ENCODE measurements around the gene RASGRF2.
"Not testable (repeated sequence)": the region's sequence is repeated elsewhere in the genome, so short reads cannot be mapped to it uniquely, and the experiment has no call there.

RASGRF2 gene

GRCh38 chr5:80985600-80986228 is 25.6 kb downstream of the RASGRF2 start:
- no peak for DNase-seq

GRCh38 chr5:80986382-80986781 is 26.2 kb downstream of the RASGRF2 start:
- DNase-seq: no peak

- DNase-seq: no peak
Observed at GRCh38 chr5:80987078-80987766, 27.1 kb downstream of the RASGRF2 start.

GRCh38 chr5:80988419-80988935 is 28.3 kb downstream of the RASGRF2 start:
- no peak for DNase-seq

DNA sequence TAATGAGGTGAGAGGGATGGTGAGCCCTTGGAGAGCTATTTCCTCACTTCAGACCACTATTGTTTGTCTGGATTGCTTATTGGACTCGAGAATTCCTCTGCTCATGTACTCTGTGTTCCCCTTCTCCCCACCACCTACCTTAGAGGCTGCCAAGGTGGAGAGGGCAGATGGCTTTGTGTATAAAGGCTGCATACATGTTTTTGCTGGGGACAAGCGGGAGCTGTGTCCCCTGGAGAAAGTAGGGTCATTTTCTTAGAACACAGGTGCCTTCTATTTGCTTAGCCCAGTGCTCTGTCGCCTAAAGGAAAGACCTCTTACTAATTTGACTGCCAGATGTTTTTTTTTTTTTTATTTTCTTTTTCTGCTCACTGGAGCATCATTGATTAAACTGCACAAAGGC is 29.7 kb downstream of the RASGRF2 start:
- DNase-seq: no peak

- DNase-seq: no peak
Observed at GRCh38 chr5:80990527-80990926, 30.4 kb downstream of the RASGRF2 start.

DNA sequence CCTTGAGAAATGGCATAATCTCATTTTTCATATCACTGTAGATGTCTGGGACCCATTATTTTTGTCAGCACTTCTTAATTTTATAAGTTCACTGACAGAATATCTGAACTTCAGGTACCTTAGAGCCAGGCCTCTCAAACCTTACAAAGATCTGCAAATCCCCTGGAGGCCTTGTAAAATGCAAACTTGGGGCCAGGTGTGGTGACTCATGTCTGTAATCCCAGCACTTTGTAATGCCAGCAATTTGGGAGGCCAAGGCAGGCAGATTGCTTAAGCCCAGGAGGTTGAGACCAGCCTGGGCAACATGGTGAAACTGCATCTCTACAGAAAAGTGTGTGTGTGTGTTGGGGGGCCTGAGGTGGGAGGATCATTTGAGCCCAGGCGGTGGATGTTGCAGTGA is 30.8 kb downstream of the RASGRF2 start:
- no peak for DNase-seq

DNA sequence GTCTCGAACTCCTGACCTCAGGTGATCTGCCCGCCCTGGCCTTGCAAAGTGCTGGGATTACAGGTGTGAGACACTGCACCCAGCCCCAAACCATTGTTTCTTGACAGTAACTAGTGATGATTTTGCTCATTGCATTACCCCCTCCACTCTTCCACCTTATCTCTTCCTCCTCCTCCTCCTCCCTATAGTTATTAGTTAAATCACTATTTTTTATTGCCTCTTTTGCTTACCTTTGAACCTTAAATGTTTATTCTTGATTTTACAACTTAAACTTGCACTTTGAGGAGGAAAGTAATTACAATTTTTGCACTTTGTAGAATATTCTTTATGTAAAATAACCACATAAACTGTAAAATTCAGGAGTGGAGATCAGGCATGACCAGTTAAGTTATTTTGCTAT is 35.7 kb downstream of the RASGRF2 start:
- DNase-seq: no peak

DNA sequence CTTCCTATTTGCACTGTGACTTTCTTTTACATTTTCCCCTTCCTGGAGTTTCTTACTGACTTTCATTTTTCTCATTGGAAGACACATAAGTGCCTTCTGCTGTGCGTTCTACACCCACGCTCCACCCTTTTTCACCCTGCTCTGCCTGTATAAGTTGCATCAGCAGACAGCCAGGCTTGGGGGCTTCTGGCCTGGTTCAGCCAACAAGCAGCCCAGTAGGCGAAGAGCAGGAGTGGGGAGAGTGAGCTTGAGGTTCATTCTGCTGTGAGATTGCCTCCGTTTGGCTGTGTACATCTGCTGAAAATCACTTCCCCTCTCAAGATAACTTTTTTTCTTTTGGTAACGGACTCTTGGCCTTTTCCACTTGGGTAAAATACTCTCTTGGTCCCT is 38.4 kb downstream of the RASGRF2 start:
- no peak for DNase-seq

DNA sequence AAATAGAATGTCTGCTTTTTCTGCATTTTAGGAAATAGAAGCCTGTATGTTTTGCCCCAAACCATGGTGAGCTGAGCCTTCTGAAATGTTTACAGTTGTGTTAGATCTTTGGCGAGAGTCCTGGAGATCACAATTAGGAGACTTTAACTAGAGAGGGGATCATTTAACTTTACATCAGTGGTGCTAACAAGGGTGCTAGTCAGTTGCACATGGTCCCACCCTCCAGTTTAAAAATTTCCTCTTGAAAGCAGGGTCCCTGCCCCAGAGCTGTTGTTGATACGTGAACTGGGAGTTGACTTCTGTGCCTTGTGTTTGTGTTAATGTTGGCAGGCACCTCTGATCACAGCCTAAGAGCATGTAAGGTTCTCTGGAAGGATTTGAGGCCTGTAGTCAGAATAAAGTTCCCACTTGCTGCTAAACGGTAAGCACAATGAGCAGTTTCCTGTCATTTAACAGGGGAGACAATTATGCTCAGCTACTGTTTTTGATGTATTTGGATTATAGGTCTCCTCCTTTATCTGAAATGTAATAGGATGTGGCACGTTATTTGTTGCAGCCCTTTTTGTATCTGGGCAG is 43.7 kb downstream of the RASGRF2 start:
- DNase-seq: no peak

DNA sequence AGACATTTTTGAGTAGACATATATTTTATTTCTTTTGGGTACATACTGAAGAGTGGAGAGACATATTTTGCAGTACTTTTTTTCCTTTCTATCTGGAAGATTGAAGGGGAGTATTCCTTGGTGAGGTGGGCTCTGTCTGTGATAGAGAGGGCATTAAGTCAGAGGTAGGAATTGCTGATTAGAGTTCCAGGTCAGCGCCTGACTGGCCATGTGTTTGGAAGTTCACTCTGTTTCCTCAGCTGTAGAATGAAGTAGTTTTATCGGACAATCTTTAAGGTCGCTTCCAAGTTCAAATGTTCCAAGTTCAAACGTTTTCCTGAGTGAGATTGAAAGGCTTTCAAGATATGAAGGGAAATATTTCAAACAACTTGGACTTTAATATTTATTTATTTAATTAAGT is 45.5 kb downstream of the RASGRF2 start:
- no peak for DNase-seq

DNA sequence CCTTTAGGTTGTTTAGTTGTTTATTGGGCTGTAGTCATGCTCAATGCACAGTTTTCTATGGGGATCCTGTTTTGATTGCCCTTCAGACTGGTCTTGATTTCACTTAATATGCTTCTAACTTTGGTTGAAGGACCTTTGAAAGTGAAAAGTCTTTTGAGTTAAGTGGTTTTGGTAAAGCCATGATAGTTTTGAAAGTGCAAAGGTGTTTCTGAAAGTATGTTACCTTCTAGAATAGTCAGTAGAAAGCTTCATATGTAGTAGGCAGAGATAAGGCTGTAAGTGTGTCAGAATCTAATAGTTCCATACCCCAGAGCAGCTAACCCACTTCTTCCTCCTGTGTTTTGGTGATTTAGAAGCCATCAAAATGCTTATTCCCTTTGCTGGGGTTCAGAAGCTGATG is 46.1 kb downstream of the RASGRF2 start:
- no peak for DNase-seq

DNA sequence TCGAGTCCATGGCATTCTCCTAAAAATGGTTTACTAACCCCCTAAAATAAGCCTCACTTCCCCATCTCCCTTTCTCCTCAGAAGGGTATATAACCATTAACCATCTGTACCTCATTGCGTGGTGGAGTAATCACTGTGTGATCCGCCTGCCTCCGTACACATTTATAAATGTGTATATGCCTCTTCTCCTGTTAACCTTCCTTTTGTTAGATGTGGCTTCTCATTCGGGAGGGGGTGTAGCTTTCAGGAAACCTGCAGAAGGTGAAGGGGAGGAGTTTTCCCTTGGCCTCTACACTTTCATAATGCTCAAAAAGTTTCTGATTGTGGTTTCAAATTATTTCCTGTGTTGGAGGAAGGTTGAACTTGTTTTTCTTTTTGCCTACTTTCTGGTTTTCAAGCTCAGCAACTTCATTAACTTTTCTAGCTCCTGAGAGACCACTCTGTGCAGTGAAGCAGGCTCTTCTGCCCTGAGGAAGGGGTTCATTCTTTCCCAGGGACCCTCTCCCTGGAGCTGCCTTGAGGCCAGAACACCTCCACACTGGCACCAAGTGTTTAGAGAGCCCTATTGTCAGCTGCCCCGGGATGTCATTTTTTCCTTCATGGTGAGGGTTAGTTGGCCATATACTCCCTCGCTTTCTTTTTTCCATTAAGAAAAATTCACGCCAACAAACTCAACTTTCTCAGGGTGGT is 46.9 kb downstream of the RASGRF2 start:
- no peak for DNase-seq

- no peak for DNase-seq
Observed at GRCh38 chr5:81007637-81008027, 47.5 kb downstream of the RASGRF2 start.

DNA sequence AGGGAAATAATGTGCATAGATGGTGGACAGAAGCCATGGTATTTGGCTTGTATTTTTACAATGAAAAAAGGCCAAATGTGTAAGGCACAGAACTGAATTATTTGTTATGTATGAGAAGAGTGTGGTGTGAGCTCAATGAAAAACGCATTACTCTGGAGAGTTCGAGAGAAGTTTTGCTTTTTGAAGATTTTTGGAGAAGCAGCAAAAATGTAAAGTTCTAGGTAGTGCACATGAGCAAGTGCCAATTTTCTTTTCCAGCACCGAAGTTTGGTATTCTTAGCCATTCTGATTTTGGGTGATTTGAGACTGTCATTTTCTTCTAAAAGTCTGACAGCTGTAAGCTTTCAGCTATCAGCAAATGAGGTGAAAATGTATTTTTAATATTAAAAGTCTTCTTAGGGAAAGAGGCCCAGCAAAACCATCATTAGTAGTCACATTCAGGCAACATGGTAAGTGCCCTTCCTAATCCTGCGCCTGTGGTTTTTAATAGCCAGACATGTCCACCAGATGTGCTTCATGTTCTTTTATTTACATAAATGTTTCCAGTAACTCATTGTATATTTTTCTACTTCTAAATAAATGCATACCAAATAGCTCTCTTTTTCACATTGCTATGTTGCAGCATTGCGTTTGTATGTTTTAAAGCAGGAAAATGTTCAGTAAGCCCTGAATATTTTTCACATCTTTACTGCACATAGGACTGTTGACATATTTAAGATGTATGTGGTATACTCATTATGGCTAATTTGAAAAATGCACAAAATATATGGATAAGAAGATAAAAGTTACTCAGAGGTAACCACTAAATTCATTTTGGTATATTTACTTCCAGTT is 50.4 kb downstream of the RASGRF2 start:
- no peak for DNase-seq

DNA sequence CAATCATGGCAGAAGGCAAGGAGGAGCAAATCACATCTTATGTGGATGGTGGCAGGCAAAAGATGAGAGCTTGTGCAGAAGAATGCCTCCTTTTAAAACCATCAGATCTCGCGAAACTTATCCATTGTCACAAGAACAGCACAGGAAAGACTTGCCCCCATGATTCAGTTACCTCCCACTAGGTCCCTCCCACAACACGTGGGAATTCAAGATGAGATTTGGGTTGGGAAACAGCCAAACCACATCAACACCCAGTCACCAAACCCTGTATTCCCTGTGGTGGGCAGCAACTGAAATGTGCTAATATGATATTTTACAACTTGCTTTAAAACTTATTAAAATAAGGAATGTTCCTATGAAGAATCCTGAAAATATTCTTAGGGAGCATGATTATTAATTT is 54.2 kb downstream of the RASGRF2 start:
- DNase-seq: no peak

DNA sequence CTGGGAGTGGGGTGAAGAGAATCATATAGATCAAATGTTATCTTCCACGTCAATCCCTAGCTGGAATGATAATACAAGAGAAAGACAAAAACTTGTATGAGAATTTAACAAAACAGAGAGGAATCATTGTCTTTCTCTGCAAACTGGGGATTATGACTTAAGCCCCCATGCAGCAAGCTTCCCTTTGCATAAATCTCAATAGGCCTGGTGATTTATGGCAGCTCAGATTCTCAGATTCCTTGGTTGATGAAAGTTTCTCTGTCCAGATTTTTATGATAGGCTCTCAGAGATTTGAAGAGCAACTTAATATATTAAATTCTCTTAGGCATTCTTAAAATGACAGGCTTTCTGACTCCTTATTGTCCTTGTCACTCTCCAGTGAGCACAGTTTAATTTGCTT is 56.0 kb downstream of the RASGRF2 start:
- no peak for DNase-seq

DNA sequence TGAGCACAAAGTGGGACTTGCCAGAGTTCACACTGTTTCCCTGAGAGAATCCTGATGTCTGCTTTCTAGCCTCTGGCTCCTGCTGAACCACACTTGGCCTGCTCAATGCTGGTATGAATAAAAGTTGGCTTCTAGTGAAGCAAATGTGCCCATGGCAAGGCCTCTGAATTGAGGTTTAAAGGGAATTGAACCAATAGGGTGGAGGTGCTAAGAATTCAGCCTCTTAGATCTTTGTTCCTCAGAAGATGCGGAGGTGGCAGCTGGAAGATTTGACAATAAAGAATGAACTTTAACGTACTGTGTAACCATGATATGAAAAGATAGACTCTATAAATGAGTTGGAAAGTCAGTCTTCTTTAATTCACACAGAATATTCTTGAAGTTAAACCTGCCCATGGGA is 57.2 kb downstream of the RASGRF2 start:
- DNase-seq: no peak

GRCh38 chr5:81018608-81019007 is 58.4 kb downstream of the RASGRF2 start:
- not testable (repeated sequence) for DNase-seq

DNA sequence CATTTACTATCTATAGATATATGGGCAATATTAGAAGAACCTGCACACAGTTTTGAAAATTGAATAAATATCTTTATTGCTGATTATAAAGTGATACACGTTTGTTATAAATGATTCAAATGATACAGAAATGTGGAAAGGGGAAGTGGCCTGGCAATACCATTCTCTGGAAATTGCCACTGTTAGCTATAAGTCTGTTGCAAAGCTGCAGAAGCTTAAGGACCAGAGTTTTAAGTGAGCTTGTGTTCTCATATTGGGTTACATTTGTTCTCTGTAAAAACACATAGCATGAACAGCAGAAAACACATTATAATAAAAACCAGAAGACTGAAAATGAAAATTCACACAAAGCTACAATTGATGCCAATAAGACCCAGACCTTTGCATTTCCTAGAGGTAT is 59.6 kb downstream of the RASGRF2 start:
- DNase-seq: no peak

- no peak for DNase-seq
Observed at GRCh38 chr5:81020478-81021167, 60.5 kb downstream of the RASGRF2 start.

DNA sequence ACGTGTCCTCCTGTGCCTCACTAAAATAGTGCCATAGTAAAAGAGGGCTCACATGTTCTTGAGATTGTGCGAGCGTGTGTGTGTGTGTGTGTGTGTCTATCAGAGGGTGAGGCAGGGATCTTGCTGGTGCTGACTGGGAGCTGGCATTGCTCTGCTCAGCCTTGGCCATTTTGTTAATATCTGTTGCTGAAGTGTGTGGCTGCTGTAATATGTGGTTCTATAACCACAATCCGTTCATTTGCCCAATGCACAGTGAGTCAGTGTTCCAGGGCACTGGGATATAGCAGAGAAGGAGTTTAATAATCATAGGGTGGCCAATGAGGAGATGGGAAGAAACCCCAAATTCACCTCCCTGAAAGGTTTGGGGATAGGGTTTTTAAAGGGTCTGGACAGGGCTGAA is 61.3 kb downstream of the RASGRF2 start:
- no peak for DNase-seq
